NCI-H146 treated with DMSO at 0.1 percent for 48 hours (cell line): Measurements from ENCODE around the gene SLC13A4.

Experiments
- DNase-seq: peaks from one replicate; lab custom pipeline; 2025; ENCODE audit not compliant: unreplicated experiment; lab: John Stamatoyannopoulos, UW

The SLC13A4 gene

DNA sequence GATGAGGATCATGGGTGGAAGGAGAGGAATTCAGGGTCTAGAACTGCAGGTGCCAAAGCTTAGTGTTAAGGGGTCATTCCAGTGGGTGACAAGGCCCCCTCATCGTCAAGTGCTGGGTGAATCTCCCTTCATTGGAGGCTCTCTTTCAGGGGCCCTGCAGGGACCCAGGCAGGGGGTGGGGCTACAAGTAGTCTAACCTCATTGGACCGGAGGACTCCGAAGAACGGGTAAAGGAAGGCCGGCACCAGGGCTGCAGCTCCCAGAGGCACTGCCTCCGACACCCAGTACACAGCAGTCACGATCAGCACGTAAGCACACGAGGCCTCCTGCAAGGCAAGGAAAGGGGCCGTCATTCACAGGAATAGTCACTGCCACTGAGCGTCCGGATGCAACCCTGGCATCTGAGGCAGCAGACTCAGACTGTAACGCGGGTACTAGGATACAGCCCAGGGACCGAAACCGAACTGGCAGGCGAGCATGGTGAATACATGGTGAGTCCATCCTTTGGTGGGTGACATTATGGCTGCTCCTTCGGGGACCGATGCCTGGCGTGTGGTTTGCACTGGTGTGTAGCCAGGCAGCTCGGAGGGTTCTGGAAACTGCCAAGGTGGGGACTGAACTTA, 6.7 kb downstream of the SLC13A4 start:
- no peak for DNase-seq

DNA sequence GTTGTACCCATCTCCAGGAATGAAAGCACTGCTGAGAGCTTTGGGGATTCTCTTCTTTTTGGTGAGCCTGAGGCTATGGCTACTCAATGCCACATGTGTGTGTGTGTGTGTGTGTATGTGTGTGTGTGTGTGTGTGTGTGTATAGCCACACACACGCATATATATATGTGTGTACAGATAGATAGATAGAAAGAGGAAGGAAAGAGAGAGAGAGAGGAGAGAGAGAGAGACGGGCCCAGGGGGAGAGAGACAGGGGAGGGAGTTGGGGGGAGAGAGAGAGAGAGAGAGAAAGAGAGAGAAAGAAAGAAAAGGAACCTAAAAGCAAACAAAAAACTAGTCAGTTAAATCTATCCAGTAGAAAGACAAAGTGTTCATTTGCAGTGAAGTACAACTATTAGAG, 8.3 kb downstream of the SLC13A4 start:
- no peak for DNase-seq

DNA sequence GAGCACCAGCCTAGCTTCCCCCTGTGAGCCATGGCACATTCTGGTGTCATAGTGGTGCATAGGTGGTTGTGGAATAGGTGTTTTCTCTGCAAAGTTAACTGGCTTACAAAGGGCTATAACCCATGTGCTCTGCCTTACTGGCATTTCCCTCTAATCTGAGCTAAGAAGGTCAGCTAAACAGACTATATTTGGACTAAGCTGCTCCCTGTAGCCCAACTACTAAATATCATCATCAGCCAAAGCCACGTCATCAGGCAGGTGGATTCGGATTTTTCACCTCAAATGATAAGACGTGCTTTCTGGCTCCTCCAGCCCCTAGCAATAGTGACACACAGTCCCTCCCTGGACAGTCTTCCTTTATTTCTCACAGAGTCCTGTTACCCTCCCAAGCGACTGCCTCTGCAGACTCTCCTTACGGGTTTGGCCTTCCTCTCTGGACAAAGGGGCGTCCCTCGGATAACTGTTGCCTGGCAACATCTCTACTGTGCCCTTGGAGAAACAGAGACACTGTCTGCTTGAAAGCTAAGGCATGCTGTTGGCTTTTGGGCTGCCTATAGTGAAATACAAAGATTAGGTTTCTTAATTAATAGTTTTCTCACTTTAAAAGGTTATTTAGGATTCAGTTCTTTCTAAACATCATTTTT, 9.1 kb downstream of the SLC13A4 start:
- no peak for DNase-seq

DNA sequence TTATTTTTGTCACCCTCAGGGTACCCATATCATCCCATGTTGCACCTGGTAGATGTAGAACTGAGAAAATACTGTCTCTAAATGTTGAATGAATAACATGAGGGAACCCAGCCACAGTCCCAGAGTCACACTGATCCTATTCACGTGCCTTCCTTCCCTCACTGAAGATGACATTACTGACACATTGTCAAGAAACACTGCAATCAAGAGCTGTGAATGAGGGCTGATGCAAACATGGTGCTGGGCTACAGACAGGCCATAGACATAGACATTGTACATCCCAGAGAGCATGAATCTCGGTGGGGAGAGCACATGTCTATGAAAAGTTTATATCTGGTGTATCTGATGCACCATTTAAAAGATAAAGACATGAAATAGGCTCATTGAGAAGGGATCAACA, 9.8 kb downstream of the SLC13A4 start:
- no peak for DNase-seq

DNA sequence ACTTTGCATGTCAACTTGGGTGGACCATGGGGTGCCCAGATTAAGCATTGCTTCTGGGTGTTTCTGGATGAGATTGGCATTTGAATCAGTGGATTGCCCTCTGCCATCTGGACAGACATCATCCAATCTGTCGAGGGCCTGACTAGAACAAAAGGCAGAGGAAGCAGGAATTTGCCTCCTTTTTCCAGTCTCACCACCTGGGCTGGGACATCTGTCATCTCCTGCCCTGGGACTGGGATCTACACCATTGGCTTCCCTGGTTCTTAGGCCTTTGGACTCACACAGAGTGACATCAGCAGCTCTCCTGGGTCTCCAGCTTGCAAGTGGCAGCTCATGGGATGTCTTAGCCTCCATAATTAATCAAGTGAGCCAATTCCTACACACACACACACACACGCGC, 10.3 kb downstream of the SLC13A4 start:
- DNase-seq, result no peak

DNA sequence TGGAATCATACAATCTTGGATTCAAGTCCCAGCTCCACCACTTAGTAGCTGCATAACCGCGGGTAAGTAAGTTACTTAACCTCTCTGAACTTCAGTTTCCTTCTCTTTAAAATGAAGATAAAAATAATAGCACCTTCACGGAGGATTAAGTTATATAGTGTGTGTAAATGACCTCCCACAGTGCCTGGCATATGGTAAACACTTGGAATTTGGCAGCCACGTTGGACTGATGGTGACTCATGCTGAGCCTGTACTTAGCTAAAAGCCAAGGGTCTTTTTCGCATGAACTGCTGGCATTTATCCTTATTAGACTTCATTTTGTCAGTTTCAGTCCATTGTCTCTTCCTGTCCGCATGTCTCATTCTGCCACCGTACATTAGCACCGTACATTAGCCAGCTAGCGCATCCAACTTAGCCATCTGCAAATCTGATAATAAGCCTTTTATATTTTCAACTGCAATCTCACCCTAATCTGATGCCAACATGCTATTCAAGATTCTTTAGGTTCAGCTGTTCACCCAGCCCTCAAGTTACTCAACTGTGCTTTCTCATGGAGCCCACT, 11.2 kb downstream of the SLC13A4 start:
- DNase-seq, result peak; percentile 62

DNA sequence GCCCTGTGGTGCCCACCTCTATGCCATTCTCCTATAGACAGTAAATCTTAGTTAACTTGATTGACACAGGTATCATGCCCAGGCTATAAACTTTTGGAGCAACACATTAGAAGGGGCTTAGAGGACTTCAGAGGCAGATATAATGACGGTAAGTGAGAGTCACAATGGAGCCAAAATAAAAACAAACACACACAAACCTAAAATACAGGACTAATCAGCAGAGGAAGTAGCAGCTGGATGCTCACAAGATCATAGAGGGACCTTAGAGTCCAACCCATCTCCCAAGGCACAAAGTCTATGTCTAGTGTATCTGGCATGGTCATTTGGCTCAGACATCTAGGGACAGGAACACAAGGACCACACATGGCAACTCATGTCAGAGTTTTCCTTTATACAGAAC, 12.3 kb downstream of the SLC13A4 start:
- DNase-seq, result no peak

DNA sequence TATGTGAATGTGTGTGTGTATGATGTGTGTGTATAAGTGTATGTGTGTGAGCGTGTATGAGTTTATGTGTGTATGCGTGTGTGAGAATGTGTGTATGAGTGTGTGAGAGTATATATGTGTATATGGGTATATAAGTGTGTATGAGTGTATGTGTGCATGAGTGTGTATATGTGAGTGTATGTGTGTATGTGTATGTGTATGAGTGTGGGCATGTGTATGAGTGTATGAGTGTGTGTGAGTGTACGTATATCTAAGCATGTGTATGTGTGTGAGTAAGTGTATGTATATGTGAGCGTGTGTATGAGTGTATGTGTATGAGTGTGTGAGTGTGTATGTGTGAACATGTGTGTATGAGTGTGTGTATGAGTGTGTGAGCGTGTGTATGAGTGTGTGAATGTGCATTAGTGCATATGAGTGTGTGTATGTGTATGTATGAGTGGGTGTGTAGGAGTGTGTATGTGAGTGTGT, 12.9 kb downstream of the SLC13A4 start:
- DNase-seq, result no peak

DNA sequence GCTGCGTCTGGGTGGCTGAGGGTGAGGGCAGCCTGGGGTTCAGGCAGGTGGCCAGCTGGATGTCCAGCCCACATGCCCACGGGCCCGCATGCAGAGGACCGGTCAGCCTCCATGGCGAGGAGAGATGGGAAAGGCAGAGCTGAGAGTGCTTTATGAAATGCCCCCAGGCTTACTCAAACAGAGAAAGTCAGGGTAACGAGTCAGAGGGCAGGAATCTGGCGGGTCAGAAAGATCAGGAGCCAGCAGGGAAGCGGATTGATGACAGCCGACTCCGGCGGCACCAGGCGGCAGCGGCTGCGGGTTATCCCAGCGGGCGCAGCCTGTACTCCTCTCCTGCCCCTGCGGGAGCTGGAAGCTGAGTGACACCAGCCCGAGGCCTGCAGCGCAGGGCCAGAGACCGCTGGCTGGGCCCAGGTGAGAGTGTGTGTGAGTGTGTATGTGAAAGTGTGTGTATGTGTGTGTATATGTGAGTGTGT, 13.4 kb downstream of the SLC13A4 start:
- DNase-seq, result peak; percentile 52

DNA sequence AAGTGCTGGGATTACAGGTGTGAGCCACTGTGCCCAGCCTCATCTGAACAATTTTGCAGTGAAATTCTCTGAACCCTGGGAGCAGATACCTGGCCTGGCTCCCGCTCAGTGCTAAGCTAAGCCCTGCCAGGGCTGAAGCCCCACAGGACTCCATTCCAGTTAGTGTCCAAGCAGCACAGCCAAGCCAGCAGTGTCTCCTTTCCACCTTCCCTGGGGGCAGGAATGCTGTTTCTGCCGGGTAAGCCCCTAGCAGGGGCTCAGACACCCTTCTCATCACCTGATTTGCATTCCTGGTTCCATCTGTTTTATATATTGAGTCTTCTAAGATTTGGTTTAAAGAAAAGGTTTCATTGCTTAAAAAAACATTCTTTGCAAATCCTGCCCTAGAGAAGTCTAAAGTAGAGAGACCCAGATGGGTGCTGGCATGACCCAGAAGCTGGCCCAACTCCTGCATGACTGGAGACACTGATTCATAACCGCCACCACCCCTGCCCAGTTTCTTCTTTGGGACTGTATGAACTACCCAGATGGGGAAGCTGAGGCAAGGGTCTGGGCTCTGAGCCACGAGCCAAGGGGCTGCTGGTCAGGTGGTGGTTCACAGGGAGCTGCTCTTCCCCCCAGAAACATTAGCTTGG, 14.0 kb downstream of the SLC13A4 start:
- DNase-seq, result no peak

DNA sequence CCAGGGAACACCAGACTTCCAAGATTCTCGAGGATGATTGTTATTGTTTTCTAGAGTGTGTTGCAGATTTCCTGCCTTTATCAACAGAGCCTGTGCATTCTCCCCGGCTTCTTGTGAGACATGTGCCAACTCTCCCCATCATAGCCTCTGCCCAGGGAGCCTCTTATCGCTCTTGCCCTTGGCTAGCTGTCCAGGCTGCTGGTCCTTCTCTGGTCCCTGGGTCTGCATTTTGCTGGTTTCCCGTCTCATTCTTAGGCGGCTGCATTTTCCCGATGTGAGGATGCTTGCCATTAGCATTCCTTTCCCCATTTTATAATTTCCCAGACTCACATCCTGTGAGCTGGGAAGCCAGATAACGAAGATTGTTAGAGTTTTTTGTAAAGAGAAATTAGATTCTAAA, 15.2 kb downstream of the SLC13A4 start:
- no peak for DNase-seq

DNA sequence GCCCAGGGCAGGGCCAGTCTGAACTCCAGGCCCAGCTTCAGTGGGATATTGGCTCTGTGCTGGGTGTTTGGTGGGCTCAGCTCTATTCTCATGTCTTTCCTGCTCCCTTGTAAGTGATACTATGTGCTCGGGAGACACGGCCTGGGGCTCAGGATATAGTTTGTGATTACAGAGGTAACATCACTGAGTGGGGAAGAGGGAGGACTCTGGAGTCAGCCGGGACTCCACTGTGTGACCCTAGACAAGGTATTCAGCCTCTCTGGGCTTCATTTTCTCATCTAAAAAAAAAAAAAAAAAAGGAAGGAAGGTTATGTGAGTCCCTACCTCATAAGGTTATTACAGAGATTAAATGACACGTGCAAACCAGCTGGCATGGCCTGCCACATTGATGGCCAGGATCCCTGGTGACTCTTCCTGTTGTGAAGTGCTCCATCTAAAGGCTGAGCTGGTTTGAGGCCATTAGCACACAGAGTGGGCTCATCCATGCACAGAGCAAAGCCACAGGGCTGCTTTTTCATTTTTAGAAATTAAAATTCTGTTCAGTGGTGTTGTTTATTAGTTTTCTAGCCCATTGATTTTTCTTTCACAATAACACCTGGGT, 15.7 kb downstream of the SLC13A4 start:
- peak; percentile 10 for DNase-seq

DNA sequence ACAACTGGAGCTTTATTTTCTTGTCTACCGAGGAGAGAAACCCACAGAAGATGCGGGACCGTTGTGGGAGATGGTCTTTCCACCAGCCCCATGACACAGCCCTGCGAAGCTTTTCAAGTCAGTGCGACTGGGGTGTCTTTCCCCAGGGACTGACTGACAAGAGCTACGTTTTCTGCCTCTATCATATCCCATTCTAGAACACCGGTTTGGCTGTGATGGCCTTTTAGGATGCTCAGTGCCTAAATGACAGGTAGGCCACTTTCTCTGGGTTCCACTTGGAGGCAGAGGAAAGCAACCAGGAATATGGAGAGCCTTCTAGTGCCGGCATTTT, 16.9 kb downstream of the SLC13A4 start:
- no peak for DNase-seq

DNA sequence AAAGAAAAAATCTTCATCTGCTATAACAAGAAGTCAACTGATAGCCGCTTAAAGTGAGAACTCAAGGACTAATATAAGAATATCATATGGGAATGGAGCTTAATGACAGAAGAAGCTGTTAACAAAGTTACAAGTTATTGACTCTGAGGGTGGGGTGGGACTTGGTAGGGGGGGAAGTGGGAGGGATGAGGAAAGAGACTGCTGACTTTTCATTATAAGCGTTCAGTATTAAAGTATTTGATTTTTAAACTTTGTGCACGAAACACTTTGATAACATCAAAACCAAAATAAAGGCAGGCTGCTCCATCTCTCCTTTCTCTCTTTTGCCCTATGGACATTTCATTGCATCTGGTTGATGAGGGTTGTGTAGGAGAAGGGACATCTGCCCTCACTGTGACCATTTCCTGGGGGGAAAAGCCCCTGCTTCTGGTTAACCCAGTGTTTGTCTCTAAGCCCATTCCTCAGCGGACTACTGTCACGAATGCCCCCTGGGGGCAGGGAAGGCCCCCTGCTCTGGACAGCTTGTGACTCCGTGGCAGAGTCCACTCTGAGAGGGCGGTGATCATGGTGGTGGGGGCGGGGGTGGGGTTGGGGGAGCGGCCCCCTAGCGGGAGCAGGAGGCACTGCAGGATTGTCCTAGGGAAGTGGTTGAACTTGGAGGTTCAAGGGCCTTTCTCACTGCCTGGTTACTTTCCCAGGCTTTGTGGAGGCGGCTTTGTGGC, 17.4 kb downstream of the SLC13A4 start:
- DNase-seq, result no peak

DNA sequence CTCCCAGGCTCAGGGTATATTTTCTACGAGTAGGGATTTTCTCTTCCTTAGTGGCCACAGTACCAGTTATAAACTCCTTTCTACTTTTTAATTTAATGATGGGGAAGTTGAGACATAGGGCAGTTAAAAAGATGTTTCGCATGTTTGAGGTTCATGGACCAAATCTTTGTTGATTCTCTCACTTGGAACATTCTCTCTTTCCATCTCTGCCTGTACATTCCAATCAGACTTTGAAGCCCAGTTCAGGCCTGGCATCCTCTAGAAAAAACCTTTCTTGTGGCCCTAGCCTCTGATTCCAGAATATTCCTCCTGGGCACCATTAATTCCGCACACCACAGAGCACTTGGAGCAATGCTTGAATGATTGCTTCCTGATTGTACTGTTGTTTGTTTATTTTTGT, 18.5 kb downstream of the SLC13A4 start:
- DNase-seq, result no peak

DNA sequence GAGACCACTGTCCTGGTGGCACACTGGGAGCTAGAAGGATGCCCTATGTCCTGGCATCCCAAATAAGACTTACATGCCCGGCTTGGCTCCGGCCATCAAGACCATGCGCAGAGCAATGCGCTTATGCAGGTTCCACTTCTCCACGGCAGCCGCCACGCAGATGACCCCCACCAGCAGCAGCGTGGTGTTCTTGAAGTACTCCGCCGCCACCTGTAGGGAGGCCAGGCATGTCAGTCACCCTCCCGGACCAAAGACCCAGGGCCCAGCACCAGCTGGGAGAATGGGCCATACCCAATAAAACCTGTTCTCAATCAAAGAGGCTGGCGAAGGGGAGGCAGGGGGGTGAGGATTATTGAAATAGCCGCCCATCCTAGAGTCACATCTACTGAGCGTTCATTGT, 19.9 kb downstream of the SLC13A4 start:
- no peak for DNase-seq

DNA sequence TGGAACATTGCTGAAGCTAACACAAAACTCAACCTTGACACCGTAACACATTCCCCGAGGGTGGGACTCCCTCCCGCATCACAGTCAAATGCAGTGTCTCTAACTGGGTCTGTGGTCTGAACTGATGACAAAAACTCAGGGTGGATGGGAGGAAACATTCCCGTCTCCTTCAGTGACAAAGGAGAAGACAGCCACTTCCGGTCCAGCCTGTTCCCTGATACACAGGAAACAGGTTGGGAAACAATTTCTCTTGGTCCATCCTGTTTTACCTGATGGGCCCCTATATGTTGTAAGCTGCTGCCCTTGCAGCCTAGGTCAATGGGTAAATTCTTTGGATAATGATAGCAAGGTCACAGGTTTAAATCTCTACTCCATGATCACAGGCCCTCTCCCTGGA, 20.4 kb downstream of the SLC13A4 start:
- no peak for DNase-seq

DNA sequence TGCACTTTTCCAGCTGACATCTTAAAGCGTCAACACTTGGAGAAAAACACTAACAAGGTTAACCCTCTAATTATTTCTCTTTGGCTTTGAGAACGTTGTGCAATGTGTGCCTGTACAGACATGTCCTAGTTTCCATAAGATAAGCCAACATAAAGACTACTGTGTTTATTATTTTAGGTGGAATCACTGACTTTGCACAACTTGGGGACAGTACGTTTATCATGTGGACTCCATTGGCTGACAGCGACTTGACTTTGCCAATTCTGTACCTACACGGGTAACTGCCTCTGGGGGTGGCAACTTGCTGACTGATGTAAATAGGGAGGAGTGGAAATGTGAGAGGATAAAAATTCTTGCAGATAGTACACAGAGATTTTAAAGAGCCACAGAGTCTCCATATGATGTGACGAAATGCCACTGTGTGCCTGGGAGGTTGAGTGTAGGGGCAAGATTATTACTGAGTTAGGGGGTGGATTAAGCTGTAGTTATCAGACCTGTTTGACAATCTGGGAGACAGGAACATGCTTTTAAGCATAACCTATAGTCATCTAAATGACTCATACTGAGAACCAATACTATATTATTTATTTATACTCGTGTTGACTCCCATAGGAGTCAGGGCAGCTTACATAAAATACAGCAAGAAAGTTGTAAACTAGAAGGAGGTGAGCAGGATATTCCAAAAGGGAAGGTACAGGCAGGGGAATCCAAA, 21.0 kb downstream of the SLC13A4 start:
- DNase-seq, result no peak

DNA sequence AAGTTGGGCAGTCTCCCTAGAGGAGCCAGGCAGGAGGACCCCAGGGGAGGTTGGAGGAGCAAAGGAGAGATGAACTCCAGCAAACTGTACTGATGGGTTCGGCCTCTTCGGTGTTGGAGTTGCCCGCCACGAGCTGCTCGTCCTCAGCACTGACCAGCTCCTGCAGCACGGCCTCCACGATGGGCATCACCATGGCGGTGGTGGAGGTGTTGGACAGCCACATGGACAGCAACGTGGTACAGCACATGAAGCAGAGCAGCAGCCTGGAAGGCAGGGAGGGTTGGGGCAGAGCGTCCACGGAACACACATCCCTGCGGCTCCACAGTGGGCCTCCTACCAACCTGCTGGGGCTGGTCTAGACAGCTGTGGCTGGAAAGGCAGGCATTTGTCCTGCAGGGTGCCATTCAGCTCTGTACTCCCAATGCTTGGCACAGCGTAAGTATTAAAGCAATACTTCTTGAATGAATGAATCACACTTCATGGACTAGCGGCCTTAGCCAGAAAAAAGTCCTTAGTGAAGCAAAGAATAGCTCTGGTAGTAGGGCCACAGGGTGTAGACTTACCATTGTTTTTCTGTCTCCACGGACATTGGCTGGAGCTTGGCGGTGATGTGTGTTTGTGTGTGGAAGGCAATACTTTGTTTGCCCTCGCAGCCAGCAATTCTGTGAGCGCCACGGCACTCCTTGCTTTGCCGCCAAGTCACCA, 21.8 kb downstream of the SLC13A4 start:
- no peak for DNase-seq

DNA sequence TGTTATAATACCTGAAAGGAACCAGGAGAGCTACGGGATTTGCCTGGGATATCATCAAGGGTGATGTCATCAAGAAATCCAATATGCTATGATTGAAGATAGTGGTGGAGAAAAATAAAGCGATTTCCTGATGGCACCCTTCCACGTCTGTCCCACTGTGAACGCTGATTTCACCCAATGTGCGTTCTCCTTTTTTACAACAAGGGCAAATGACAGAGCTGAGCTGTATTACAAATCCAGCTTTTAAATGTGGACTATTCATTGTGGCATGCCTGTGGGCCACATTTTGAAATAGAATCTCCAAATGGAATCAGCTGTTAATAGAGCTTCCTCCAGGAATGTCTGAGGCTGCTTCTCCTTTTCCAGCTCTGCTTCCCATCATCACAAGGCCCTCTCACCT, 23.3 kb downstream of the SLC13A4 start:
- DNase-seq, result no peak
